HTERT RPE-1 (cell line): ENCODE results near the gene ZKSCAN2.

Experiments
- in situ Hi-C: fragments of 300-500 bp; cut with MboI; formaldehyde crosslinking; loops from 4 replicates; pipeline ENCODE4 v1.14.3; 2020; ENCODE audit warnings: low sequenced_read_pairs

The ZKSCAN2 gene

GRCh38 chr16:25224731-25225319 lies 32.8 kb downstream of the ZKSCAN2 start:
- in situ Hi-C loops: no loop called here

- in situ Hi-C loops: no loop called here
These were observed 33.7 kb downstream of the ZKSCAN2 start for GRCh38 chr16:25223964-25224363.

- in situ Hi-C loops: no loop called here
These were observed 34.7 kb downstream of the ZKSCAN2 start for GRCh38 chr16:25222959-25223358.

GRCh38 chr16:25219070-25219737 lies 38.4 kb downstream of the ZKSCAN2 start:
- in situ Hi-C loops: no loop called here

- in situ Hi-C loops: no loop called here
These were observed 39.7 kb downstream of the ZKSCAN2 start for GRCh38 chr16:25217921-25218320.

GRCh38 chr16:25217112-25217511 lies 40.5 kb downstream of the ZKSCAN2 start:
- in situ Hi-C loops: no loop called here

GRCh38 chr16:25213709-25214397 lies 43.8 kb downstream of the ZKSCAN2 start:
- in situ Hi-C loops: no loop called here

GRCh38 chr16:25212636-25213035 lies 45.0 kb downstream of the ZKSCAN2 start:
- in situ Hi-C loops: no loop called here

- in situ Hi-C loops: no loop called here
These were observed 46.9 kb downstream of the ZKSCAN2 start for GRCh38 chr16:25210758-25211157.

GRCh38 chr16:25199457-25199856 lies 58.2 kb downstream of the ZKSCAN2 start:
- in situ Hi-C loops: no loop called here

GRCh38 chr16:25198021-25198420 lies 59.6 kb downstream of the ZKSCAN2 start:
- in situ Hi-C loops: no loop called here

- in situ Hi-C loops: no loop called here
These were observed 63.3 kb downstream of the ZKSCAN2 start for GRCh38 chr16:25194273-25194878.

GRCh38 chr16:25192096-25192495 lies 65.5 kb downstream of the ZKSCAN2 start:
- in situ Hi-C loops: no loop called here

GRCh38 chr16:25189305-25189704 lies 68.3 kb downstream of the ZKSCAN2 start:
- in situ Hi-C loops: no loop called here

GRCh38 chr16:25187491-25187795 lies 70.2 kb downstream of the ZKSCAN2 start:
- in situ Hi-C loops: no loop called here
